ENCODE results near the gene FBXO36. TPM values are rescaled to one million over a fixed set of nuclear protein-coding genes. Genes with fewer than 3 reads are reported as not detected.
"Not testable (repeated sequence)": the region's sequence is repeated elsewhere in the genome, so short reads cannot be mapped to it uniquely, and the experiment has no call there.

Gene FBXO36
- total RNA-seq, 2 donors from 2014 or later: 5.6 to 8.4 TPM

DNA sequence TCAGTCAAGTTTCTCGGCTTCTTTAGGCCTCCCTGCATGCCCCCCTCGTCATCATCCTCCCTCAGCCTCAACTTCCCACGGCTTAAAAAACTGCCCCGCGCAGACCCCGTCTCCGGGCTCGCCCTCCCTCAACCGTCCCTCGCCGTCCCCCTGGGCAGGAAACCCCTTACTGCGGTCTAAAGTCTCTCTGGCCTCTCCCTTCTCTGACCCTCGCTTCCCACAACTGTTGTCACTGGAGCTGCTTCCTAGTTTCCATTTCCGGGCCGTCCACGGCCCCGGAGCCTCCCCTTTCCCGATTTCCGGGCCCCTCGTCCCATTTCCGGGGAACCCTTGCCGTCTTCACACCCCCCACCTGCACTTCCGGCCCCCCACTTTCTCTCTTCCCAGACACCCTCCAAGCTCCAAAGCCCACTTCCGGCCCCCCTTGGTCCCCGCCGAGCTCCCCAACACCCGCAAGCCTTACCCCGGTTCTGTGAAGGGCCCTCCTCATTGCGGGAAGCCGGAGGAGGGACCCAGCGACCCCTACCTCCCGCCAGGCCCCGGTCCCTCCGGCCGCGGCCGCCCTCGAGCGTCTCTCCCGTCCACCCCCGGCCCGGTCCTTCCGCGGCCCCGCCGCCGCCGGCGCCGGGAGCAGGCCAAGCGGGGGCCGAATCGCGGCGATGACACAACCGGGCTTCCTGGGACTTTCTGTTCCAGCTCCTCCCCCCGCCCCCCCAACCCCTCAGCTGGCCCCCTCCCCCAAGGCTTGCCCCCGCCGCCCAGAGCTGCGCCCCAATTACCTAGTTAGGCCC, 1.0 kb upstream of the FBXO36 start:
- intact Hi-C loops (cut with DNase I): loop anchor here (5.0 kb wide), 1 partner anchor 119 kb away; no protein-coding TSS in a partner anchor
- H3K27ac ChIP-seq: peak overlapping the region; percentile 97 to 98
- H3K4me3 ChIP-seq: peak overlapping the region; percentile 91 to 95
- WGBS: 1% methylated on average over 56 of the region's 60 CpGs
- no peaks in the 10 kb centered on the region for H3K9me3 ChIP-seq
- H3K27me3 ChIP-seq (replicated peaks; ENCODE audit: insufficient read depth): no peaks in the 10 kb centered on the region
- peak; percentile 50 for DNase-seq (ENCODE audit: low spot score)
- H3K36me3 ChIP-seq: no peaks in the 10 kb centered on the region
- H3K4me1 ChIP-seq (replicated peaks): no peaks in the 10 kb centered on the region
- TF ChIP-seq POLR2AphosphoS5 (IDR thresholded peaks at IDR 0.05) (peak; percentile 27), POLR2A (IDR thresholded peaks at IDR 0.05) (peak; percentile 16)
- TF ChIP-seq, protein P1, sequence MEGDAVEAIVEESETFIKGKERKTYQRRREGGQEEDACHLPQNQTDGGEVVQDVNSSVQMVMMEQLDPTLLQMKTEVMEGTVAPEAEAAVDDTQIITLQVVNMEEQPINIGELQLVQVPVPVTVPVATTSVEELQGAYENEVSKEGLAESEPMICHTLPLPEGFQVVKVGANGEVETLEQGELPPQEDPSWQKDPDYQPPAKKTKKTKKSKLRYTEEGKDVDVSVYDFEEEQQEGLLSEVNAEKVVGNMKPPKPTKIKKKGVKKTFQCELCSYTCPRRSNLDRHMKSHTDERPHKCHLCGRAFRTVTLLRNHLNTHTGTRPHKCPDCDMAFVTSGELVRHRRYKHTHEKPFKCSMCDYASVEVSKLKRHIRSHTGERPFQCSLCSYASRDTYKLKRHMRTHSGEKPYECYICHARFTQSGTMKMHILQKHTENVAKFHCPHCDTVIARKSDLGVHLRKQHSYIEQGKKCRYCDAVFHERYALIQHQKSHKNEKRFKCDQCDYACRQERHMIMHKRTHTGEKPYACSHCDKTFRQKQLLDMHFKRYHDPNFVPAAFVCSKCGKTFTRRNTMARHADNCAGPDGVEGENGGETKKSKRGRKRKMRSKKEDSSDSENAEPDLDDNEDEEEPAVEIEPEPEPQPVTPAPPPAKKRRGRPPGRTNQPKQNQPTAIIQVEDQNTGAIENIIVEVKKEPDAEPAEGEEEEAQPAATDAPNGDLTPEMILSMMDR (IDR thresholded peaks at IDR 0.05): no peak

DNA sequence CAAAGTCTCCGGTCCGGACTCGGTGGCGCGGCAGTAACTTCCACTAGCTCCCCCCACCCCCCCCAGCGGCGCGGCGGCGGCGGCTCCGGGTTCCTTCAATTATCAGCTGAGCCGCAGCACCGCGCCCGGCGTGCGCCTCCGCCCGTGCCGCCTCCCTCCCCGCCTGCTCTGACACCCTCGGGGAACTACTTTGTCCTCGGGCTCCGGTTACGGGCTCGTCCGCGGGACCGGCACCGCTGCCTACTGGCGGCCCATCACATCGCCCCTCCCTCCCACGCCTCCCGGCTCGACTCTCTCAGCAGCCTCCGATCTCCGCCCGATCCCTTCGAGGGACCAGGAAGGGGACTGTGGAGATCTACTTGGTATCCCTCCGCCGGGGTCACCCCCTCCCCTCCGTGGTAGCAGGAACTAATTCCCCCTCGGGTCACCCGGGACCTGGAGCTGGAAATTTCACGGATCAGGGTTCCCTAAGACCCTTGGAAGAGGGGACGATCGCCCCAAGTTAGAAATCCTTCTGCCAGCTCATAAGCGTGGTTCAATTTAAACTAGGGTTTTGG, 333 bp upstream of the FBXO36 start, which contains the start of gene TRIP12:
TSS of gene TRIP12 (minus strand) at position 118 of the 557 bp plus-strand sequence. CDS start 41,930 bp downstream, outside the sequence.
- no peaks in the 10 kb centered on the region for H3K27me3 ChIP-seq (replicated peaks; ENCODE audit: insufficient read depth)
- peak within 1 kb of the TSS; percentile 91 to 95 for H3K4me3 ChIP-seq
- under 1% methylated on average over 30 of the region's 49 CpGs for WGBS
- peak; percentile 91 for DNase-seq (ENCODE audit: low spot score)
- no peaks in the 10 kb centered on the region for H3K36me3 ChIP-seq
- intact Hi-C loops (cut with DNase I): loop anchor here (5.0 kb wide), 1 partner anchor 120 kb away; no protein-coding TSS in a partner anchor
- peak within 1 kb of the TSS; percentile 97 to 98 for H3K27ac ChIP-seq
- TF ChIP-seq POLR2A (IDR thresholded peaks at IDR 0.05) (peak; percentile 52), POLR2AphosphoS5 (IDR thresholded peaks at IDR 0.05) (peak; percentile 48)
- TF ChIP-seq, protein P1 (IDR thresholded peaks at IDR 0.05): peak in 1 of 4 experiments; percentile 18
- no peaks in the 10 kb centered on the region for H3K9me3 ChIP-seq
- no peaks in the 10 kb centered on the region for H3K4me1 ChIP-seq (replicated peaks)

DNA sequence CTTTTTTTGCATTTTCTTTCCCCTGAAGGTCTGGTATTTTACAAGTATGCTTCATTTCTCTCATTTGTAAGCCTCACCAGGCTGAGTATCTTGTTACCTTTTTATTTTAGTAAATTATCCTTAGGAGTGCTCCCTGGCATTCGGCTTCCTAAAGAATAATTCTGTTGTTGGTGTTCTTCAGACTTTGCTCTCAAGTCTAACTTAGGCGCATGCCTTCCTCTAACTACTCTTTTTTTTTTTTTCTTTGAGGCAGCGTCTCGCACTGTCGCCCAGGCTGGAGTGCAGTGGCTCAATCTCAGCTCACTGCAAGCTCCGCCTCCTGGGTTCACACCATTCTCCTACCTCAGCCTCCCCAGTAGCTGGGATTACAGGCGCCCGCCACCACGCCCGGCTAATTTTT, 2.2 kb downstream of the FBXO36 start:
- intact Hi-C loops (cut with DNase I): loop anchor here (5.0 kb wide), 1 partner anchor 122 kb away; no protein-coding TSS in a partner anchor
- DNase-seq (ENCODE audit: low spot score); H3K4me3 ChIP-seq; H3K36me3 ChIP-seq; H3K27ac ChIP-seq; H3K9me3 ChIP-seq; H3K27me3 ChIP-seq (replicated peaks; ENCODE audit: insufficient read depth); H3K4me1 ChIP-seq (replicated peaks): not testable (repeated sequence)
- 96% methylated on average over 10 of the region's 10 CpGs for WGBS

DNA sequence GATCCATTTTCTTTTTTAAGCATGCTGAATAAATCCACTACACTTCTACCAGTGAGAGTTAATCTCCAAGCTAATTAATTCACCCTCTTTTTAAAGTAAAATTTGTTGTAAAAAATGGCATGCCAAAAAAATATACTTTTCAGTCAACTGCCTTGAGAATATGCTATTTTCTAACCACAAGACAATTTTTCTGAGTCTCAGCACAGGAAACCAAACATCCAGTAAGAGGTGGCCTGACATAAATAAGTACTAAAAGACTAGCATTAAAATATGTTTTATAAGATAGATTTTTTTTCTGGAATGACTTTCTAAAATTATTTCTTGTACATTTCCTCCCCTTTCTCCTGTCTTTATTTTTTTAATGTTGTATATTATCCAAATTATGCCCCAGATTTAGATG, 2.9 kb downstream of the FBXO36 start:
- DNase-seq (ENCODE audit: low spot score): no peak
- no peaks in the 10 kb centered on the region for H3K27me3 ChIP-seq (replicated peaks; ENCODE audit: insufficient read depth)
- intact Hi-C loops (cut with DNase I): no loop called here

DNA sequence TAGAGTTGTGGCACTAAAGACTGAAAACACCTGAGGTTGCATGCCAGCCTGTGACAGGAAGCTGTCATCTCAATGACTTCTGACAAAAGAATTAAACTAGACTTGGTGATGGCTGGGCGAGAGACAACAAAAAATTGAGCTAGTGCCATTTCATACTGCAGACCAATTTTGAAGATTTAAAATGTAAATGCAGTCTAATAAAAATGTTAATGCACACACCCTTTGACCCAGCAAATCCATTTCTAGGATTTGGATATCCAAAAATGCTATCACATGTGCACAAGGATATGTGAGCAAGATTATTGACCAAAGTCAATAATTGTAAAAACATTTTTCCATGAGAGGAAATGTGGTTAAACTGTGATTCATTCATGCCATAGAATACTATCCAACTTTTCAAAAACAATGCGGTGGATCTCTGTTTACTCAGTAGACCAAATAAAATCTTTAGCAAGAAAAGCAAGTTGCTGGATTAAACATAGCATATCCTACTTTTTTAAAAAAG, 5.6 kb downstream of the FBXO36 start:
- intact Hi-C loops (cut with DNase I): no loop called here
- Histone ChIP-seq H3K27ac (peak overlapping the region in 1 of 2 donors; percentile 72), H3K4me1 (replicated peaks) (peaks cover 14% of the 10 kb centered on the region), H3K9me3 (no peaks in the 10 kb centered on the region), H3K36me3 (no peaks in the 10 kb centered on the region), H3K27me3 (replicated peaks; ENCODE audit: insufficient read depth) (no peaks in the 10 kb centered on the region), H3K4me3 (no peak overlapping the region)
- 48% methylated on average over 2 of the region's 2 CpGs for WGBS
- DNase-seq (ENCODE audit: low spot score): no peak
- TF ChIP-seq POLR2AphosphoS5 (IDR thresholded peaks at IDR 0.05) (peak; percentile 75), POLR2A (IDR thresholded peaks at IDR 0.05) (no peak)
- TF ChIP-seq, protein P1 (IDR thresholded peaks at IDR 0.05): no peak

More for the DNA sequence above, 2.9 kb downstream of the FBXO36 start:
- Histone ChIP-seq H3K36me3 (no peaks in the 10 kb centered on the region), H3K4me3 (no peak overlapping the region), H3K27ac (no peak overlapping the region), H3K9me3 (no peaks in the 10 kb centered on the region), H3K4me1 (replicated peaks) (peaks cover 3% of the 10 kb centered on the region)
- TF ChIP-seq POLR2A (IDR thresholded peaks at IDR 0.05) (no peak), POLR2AphosphoS5 (IDR thresholded peaks at IDR 0.05) (no peak)
- TF ChIP-seq, protein P1 (IDR thresholded peaks at IDR 0.05): no peak

Measured in prostate gland (tissue), 2 donors.